HL-60 (cell line): ENCODE data around the gene STXBP4.

Experiments
- DNase-seq, 2 experiments: peaks; one replicate each; pipeline ENCODE4 v3.0.0-alpha.2; 2010 to 2020; ENCODE audit warnings: low read depth in 1 of 2, low spot score in 1 of 2
- H3K27ac ChIP-seq: fragments of 250-450 bp; sonication (Bioruptor Pico); replicated peaks from 2 replicates; pipeline ENCODE4 v1.5.1; 2020; ENCODE audit warnings: mild to moderate bottlenecking, moderate library complexity
- H3K27me3 ChIP-seq: fragments of 250-450 bp; sonication (Bioruptor Pico); 2 replicates; pipeline ENCODE4 v1.5.1; 2021; ENCODE audit warnings: mild to moderate bottlenecking, moderate library complexity; ENCODE audit not compliant: insufficient read depth, poor library complexity, severe bottlenecking
- H3K4me3 ChIP-seq: replicated peaks from 2 replicates; pipeline ENCODE4 v1.5.1; 2011; ENCODE audit warnings: mild to moderate bottlenecking, control low read depth, low read length; ENCODE audit not compliant: insufficient read depth
- CTCF ChIP-seq: IDR thresholded peaks from one replicate; pipeline ENCODE4 v1.5.1; 2011; ENCODE audit warnings: low read length, control low read depth, inconsistent platforms; ENCODE audit not compliant: insufficient read depth
- GABPA ChIP-seq: IDR thresholded peaks from 2 replicates; pipeline ENCODE4 v1.6.1; 2012; ENCODE audit warnings: low read depth
- POLR2AphosphoS5 ChIP-seq: IDR thresholded peaks from 2 replicates; pipeline ENCODE4 v1.6.1; 2012; ENCODE audit warnings: low read depth
- REST ChIP-seq: IDR thresholded peaks from 2 replicates; pipeline ENCODE4 v1.6.1; 2012; ENCODE audit warnings: low read depth; ENCODE audit not compliant: insufficient replicate concordance
- SPI1 ChIP-seq: IDR thresholded peaks from 2 replicates; pipeline ENCODE4 v1.6.1; 2012; ENCODE audit warnings: low read depth, mild to moderate bottlenecking, borderline replicate concordance

Gene STXBP4

GRCh38 chr17:55093353-55093752 is 124.8 kb downstream of the STXBP4 start:
- TF ChIP-seq SPI1 (no peak), POLR2AphosphoS5 (no peak), REST (no peak), CTCF (no peak), GABPA (no peak)
- Histone ChIP-seq H3K27ac (no peak overlapping the region), H3K27me3 (no peaks in the 10 kb centered on the region), H3K4me3 (no peak overlapping the region)
- DNase-seq: no peak

GRCh38 chr17:55098765-55099164 is 130.2 kb downstream of the STXBP4 start:
- no peak for TF ChIP-seq REST
- no peak for TF ChIP-seq POLR2AphosphoS5
- no peak for TF ChIP-seq GABPA
- no peak for TF ChIP-seq CTCF
- no peak for TF ChIP-seq SPI1
- Histone ChIP-seq H3K4me3 (no peak overlapping the region), H3K27me3 (no peaks in the 10 kb centered on the region), H3K27ac (no peak overlapping the region)
- DNase-seq: no peak

DNA sequence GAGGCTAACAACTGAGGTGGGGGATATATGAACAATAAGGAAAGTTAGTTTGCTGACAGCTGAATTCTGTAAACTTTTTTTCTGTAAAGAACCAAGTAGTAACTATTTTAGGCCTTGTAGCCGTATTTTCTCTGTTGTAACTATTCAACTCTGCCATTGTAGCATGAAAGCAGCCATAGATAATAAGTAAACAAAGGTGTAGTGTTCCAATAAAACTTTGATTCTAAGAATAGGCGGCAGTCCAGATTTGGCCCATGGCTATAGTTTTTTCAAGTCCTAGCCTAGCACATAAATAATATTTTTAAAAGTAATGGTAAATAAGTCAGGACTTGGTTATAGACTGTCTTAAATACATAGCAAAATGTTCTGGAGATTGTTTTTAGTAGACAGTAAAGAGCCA is 142.0 kb downstream of the STXBP4 start:
- no peak for TF ChIP-seq GABPA
- TF ChIP-seq CTCF: no peak
- no peak for TF ChIP-seq SPI1
- TF ChIP-seq POLR2AphosphoS5: no peak
- TF ChIP-seq REST: no peak
- no peak overlapping the region for H3K27ac ChIP-seq
- H3K27me3 ChIP-seq: no peaks in the 10 kb centered on the region
- DNase-seq: no peak
- H3K4me3 ChIP-seq: no peak overlapping the region
